ENCODE measurements around the gene SVOPL. TPM values are rescaled to one million over a fixed set of nuclear protein-coding genes. Genes with fewer than 3 reads are reported as not detected.

SVOPL gene
- total and polyA plus RNA-seq, 5 donors = not detected

Other genes starting within 250 kb of the SVOPL start
- gene TRIM24, start 241.1 kb downstream of the SVOPL start, total RNA-seq = 10 to 100 TPM; 15.0 to 18.7 (median 18.5) TPM
- 9.4 TPM for gene TRIM24, start 241.1 kb downstream of the SVOPL start, polyA plus RNA-seq
- not detected for gene TMEM213, start 96.6 kb upstream of the SVOPL start, total RNA-seq
- gene TMEM213, start 96.6 kb upstream of the SVOPL start, polyA plus RNA-seq = not detected
- not detected for gene ATP6V0A4, start 96.8 kb upstream of the SVOPL start, total RNA-seq
- not detected for gene ATP6V0A4, start 96.8 kb upstream of the SVOPL start, polyA plus RNA-seq